GM19099 (cell line): ENCODE data around the gene PIGR.

Source experiments
- POLR2A ChIP-seq: IDR thresholded peaks from 3 replicates; pipeline ENCODE4 v1.6.1; 2011; ENCODE audit warnings: low read depth; ENCODE audit not compliant: insufficient read length; ENCODE audit errors: extremely low read depth

Gene PIGR

DNA sequence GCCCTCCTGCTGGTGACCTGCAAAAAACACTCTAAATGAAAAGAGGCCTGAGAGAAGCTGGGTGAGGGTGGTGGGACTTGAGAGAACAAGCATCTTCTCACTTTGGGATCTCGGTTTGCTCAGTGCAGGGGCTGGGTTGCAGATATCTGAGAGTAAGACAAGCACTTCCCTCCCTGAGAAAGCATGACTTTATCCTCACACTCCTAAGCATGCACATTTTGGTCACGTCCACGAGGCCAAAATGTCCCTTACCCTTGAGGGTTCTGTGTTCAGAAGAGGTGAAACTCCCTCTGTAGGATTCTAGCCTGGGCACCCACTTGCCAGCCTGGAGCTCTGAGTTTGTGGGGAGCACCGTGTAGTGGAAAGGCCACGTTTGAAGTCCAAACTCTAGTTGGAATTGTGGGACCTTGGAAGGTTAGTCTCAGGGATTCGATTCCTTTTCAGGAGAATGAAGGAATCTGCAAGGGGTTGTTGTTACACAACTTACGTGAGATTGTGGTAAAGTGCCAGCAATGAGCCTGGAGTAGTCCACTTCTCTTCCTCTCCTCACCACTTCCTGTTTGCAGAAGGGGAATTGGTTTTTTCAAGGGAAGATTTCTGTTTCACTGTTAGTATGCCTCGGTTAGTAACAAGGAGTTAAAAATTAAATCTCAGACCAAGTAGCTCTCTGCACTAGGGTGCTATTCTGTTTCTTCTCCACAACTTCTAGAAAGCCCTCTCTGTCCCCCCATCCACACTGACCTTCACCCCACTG lies 21.0 kb upstream of the PIGR start:
- no peak for TF ChIP-seq POLR2A

DNA sequence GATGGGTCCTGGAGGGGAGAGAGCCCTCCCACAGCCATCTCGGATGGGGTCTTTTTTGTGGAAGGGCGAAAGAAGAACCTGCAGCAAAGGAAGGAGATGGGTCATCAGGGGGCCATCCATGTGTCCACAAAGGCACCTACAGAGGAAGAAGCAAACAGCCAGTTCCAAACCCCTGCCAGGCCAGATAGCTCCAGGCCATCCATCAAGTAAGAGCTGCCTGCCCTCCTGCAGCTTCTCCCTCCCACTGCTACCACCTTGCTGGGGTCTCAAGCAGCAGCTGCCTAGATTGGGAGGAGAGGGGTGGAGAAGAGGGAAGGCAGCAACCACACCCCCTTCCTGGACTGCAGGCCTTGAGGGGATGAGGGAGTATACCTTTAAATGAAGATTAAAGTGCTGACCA lies 19.5 kb upstream of the PIGR start:
- TF ChIP-seq POLR2A, result no peak

DNA sequence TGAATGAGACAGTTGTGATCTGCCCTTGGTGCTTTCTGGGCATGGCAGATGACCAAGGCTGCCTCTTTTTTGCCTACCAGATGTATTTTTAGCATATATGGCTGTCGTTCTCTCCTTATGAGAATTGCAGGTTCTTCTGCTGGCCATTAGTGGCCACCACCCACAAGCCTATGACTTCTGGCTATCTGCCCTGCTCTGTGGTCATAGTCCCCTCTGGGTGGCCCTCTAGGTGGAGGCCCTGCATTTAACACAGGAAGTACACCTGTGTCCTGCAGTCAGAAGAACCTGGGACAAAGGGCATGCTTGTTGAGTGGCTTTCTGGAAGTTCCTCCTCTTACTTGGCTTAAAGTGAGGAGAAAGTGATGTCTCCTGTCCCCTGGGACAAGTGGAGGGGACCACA lies 17.5 kb upstream of the PIGR start:
- TF ChIP-seq POLR2A, result no peak

DNA sequence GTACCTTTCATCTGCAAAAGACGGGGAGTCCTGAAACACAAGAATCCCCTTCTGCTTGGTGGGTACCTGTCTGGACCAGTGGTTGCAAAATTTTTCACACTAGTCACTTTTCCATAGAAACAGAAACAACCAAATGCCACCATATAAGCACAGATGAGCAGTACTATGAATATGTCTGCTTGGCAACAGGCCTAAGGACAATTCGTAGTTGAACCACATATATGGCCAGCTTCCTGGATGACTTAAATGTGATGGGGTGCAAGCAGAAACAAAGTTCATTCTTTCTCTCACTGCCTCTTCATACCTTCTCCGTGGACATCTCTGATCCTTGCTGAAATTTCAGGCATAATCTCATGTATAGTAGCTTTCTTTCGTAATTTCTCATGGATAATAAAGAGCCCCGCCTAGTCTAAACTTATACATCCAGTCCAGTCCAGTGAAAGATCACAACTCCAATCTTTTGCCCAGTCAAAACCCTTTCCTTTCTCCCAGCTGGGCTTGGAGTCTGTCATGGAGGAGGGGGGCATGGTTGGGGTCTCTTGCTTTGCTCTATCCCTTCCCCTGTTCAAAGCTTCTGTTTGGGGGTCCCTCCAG lies 16.9 kb upstream of the PIGR start:
- no peak for TF ChIP-seq POLR2A

GRCh38 chr1:206962272-206962671 lies 16.0 kb upstream of the PIGR start:
- TF ChIP-seq POLR2A, result no peak

DNA sequence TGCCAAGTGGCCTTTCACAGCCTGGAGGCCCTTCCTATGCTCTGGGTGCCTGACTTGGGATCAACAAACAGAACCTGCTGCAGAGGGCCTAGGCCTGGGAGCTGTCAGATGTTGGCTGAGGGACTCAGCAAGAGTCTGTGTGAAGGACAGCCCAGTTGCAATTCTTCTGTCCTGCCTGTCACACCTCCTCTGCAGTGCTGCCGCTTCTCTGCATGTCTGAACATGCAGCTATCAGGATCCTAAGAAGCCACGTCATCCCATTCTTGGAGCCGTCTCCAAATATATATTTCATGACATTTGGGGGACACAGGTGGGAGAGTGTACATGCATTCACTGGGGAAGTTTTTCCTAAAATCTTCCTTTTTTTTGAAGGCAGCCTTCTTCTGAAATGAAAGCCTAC lies 15.4 kb upstream of the PIGR start:
- TF ChIP-seq POLR2A, result no peak

GRCh38 chr1:206960676-206961386 lies 14.6 kb upstream of the PIGR start:
- TF ChIP-seq POLR2A, result no peak

GRCh38 chr1:206958144-206958543 lies 11.9 kb upstream of the PIGR start:
- TF ChIP-seq POLR2A, result no peak

GRCh38 chr1:206957639-206958038 lies 11.4 kb upstream of the PIGR start:
- no peak for TF ChIP-seq POLR2A

DNA sequence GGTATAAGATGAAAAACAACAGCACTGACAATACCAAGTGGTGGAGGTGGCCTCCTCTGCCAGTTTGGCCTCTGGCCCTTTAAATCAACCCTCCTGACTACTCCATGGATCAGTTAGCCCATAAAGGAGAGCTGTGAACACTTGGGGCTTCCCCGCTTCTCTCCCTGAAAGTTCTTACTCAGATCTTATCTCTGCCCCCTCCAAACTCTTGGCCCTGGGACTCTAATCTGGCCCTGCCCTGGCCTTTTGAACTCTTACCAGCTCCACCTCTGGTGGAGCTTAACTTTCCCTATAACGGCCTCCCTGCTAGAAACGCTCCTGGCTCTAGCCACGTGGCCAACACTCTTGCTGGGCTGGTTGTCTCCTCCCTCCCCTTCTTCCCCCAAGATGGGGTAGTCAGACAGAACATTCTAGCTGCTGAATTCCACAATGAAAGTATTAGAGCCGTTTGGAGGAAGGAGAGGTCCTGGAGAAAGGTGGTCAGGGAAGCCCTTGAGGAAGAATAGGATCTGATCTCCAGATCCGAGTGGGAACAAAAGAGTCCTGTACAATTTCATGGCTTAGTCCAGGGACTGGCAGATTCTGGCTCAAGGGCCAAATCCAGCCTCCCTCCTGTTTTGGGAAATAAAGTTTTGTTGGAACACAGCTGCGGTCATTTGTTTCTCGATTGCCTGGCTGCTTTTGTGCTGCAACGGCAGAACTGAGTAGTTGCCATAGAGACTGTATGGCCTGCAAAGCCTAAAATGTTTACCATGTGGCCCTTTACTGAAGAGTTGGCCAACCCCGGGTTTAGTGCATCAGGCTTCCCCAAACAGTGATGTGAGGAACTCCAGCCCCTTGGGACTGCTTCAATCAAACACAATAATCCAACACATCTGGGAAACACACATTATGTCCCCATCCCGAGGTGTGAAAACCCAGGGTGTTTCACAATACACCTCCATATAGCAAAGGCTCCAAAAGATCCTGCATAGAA lies 9.5 kb upstream of the PIGR start:
- TF ChIP-seq POLR2A, result no peak

DNA sequence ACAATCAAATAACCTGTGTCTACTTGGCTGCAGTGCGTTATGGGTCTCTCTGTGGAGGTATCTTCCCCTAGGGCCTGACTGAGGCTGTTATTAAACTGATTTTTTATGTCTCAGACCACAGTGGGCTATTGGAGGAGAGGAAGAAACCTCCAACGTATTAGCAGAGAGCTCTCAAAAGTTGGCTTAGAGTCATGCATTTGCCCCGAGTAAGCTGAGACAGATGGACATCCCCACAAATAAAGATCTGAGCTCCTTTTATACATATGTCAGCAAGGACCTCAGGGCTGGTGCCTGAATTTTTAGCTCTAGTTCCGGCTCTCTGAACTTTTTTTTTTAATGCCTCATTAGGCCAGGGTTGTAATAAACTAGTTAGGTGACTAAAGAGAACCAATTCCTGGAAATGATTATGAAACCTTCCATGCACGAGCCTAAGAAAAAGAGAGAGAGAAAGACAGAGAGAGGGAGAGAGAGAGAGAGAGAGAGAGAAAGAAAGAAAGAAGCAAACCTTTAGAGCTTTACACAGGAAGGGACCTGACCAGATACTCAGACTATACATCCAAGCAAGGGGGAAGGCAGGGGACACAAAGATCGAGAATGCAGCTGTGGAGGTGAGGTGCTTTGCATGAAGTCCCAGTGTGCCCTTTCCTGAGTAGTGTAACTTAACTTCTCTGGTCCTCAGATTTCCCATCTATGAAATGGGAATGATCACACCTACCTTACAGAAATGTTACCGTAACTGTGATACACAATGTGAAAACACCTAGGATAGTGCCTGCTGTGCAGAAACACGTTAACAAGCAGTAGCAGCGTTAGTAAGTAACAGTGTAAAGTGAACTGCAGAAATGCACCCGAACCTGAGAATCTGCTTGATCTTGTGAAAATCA lies 8.4 kb upstream of the PIGR start:
- no peak for TF ChIP-seq POLR2A

DNA sequence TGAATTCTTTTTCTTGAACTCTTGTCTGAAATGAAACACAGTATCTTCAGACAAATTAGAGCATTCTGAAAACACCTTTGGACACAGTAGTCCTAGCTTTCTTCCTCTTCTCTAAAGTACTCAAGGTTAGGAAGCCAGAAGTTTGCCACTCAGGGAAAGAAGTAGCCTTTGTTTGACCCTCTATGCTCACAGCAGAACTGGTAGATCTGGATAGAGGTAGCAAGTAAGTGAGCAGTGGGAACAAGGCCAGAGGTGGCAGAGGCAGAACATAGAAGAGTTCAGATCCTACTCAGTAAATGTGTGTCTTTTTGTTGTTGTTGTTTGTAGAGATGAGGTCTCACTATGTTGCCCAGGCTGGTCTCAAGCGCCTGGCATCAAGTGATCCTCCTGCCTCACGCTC lies 7.4 kb upstream of the PIGR start:
- TF ChIP-seq POLR2A, result no peak

DNA sequence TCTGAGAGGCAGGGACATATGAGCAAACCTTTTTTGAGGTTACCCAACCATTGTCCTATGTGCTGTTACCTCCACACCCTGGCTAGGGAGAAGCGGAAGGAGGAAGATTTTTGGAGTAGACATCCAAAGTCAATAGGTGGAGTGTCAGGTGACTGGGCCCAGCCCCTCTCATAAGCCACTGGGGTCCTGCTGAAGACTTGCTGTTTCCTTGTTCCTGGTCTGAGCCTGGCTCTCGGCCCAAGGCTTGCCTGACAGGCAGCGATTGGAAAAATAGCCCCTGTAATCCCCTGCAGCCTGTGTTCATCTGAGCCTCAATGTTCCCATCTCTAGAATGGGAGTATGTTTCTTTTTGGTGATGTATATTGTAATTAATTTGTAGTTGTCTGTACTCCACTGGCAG lies 6.9 kb upstream of the PIGR start:
- no peak for TF ChIP-seq POLR2A

DNA sequence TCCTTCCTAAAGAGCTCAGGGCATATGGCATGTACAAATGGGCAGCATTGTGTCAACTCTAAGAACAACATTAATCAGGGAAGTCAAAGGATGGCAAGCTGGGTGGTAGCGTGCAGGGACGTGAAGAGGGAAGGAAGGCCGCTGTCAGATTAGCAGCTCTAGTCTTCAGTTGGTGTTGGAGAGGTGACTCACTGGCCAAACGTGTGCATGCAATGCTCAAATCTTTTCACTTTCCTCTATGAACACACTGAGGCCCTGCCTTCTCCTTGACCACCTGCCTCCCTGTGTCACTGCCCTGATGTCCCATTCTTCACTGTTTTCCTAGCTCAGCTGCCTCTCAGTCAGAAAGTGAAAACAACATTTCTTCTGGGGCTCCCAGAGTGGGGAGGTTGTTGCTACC lies 5.9 kb upstream of the PIGR start:
- TF ChIP-seq POLR2A, result no peak

- TF ChIP-seq POLR2A, result no peak
Observed at GRCh38 chr1:206951318-206952100, 5.2 kb upstream of the PIGR start.
